PC-3 (cell line): Measurements from ENCODE around the gene FIZ1.

Experiments
- CTCF ChIP-seq: fragments of 300-600 bp; sonication (generic); conservative IDR thresholded peaks from 2 replicates; pipeline ENCODE4 v1.5.1; 2017; ENCODE audit warnings: antibody characterized with exemption, low read depth, mild to moderate bottlenecking, low read length
- EZH2 ChIP-seq: fragments of 300-600 bp; sonication (generic); IDR thresholded peaks from one replicate; pipeline ENCODE4 v1.6.1; 2017; ENCODE audit warnings: antibody characterized with exemption, mild to moderate bottlenecking, low read length; ENCODE audit not compliant: unreplicated experiment

- no peak for TF ChIP-seq CTCF
- no peak for TF ChIP-seq EZH2
These were observed 3.8 kb upstream of the FIZ1 start for GRCh38 chr19:55603115-55603514.
